H1 (cell line): ENCODE results near the gene USP20.

Experiments
- KDM1A ChIP-seq: fragments of 200-600, 300-600 bp; sonication (generic); IDR thresholded peaks from 2 replicates; pipeline ENCODE4 v1.7.1; 2016; ENCODE audit warnings: mild to moderate bottlenecking, low read length, borderline replicate concordance
- KDM5A ChIP-seq: fragments of 200-600 bp; IDR thresholded peaks from 2 replicates; pipeline ENCODE4 v1.7.1; 2012; ENCODE audit warnings: mild to moderate bottlenecking, low read length, inconsistent platforms, mixed read lengths
- RFX5 ChIP-seq: IDR thresholded peaks from 2 replicates; pipeline ENCODE4 v1.6.1; 2011; ENCODE audit warnings: low read depth, low read length, improper control_type of control experiment, borderline replicate concordance
- RNF2 ChIP-seq: fragments of 200-900, 300-1000 bp; sonication (generic); IDR thresholded peaks from 2 replicates; pipeline ENCODE4 v1.7.1; 2016; ENCODE audit warnings: borderline replicate concordance, low read depth, mild to moderate bottlenecking, antibody characterized with exemption, low read length; ENCODE audit not compliant: poor library complexity, severe bottlenecking; ENCODE audit errors: missing control alignments
- TF ChIP-seq, protein P1 (sequence below), 3 experiments: IDR thresholded peaks; 1 replicate in 2 of 3; 2 replicates in 1 of 3; pipeline versions ENCODE4 v1.5.1 to v1.6.1; 2011; ENCODE audit warnings: low read length in 3 of 3, mild to moderate bottlenecking in 3 of 3, inconsistent platforms in 2 of 3, low read depth in 1 of 3, moderate library complexity in 1 of 3; ENCODE audit not compliant: insufficient read depth in 1 of 3; ENCODE audit errors: control extremely low read depth in 1 of 3
- TF ChIP-seq, protein P2 (sequence below): IDR thresholded peaks from 2 replicates; pipeline ENCODE4 v1.6.1; 2012; ENCODE audit warnings: inconsistent platforms

DNA sequence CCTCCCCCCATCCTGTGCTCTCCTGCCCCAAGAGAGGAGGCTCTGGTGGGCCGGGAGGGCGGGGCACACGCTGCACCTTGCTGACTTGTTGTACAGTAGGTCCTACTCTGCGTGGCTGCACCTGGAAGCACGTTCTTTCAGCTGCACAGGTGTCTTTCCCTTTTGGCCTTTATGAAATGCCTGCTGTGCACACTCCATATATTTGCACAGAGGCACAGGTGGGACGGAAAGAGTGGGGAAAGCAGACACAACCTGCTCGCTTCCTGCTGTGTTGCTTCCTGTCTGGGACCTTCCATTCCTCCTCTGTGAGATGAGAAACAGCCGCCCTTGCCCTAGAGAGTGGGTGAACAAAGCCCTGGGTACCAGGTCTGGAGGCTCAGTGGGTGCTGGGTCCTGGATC is 4.8 kb downstream of the USP20 start:
- TF ChIP-seq KDM5A: no peak
- TF ChIP-seq, protein P1, sequence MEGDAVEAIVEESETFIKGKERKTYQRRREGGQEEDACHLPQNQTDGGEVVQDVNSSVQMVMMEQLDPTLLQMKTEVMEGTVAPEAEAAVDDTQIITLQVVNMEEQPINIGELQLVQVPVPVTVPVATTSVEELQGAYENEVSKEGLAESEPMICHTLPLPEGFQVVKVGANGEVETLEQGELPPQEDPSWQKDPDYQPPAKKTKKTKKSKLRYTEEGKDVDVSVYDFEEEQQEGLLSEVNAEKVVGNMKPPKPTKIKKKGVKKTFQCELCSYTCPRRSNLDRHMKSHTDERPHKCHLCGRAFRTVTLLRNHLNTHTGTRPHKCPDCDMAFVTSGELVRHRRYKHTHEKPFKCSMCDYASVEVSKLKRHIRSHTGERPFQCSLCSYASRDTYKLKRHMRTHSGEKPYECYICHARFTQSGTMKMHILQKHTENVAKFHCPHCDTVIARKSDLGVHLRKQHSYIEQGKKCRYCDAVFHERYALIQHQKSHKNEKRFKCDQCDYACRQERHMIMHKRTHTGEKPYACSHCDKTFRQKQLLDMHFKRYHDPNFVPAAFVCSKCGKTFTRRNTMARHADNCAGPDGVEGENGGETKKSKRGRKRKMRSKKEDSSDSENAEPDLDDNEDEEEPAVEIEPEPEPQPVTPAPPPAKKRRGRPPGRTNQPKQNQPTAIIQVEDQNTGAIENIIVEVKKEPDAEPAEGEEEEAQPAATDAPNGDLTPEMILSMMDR (IDR thresholded peaks at IDR 0.05; ENCODE audit: control extremely low read depth in 1 of 3, insufficient read depth in 1 of 3, low read depth in 1 of 3, low read length in 3 of 3): no peak
- TF ChIP-seq RFX5: no peak
- no peak for TF ChIP-seq KDM1A
- TF ChIP-seq, protein P2, sequence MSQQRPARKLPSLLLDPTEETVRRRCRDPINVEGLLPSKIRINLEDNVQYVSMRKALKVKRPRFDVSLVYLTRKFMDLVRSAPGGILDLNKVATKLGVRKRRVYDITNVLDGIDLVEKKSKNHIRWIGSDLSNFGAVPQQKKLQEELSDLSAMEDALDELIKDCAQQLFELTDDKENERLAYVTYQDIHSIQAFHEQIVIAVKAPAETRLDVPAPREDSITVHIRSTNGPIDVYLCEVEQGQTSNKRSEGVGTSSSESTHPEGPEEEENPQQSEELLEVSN: no peak
- TF ChIP-seq RNF2: no peak
